ENCODE data around the gene NPAS4.

- TF ChIP-seq CTCF (optimal IDR thresholded peaks at IDR 0.05 in 1 of 3, IDR thresholded peaks at IDR 0.05 in 1 of 3, conservative IDR thresholded peaks at IDR 0.05 in 1 of 3; ENCODE audit: extremely low read depth in 1 of 3, insufficient read depth in 2 of 3, low read length in 3 of 3), result no peak
- TF ChIP-seq EZH2 (IDR thresholded peaks at IDR 0.05; ENCODE audit: low read length), result no peak
These were observed 7.7 kb upstream of the NPAS4 start for GRCh38 chr11:66413167-66413566.
